ENCODE data around the gene CPAMD8. TPM values are rescaled to one million over a fixed set of nuclear protein-coding genes. Genes with fewer than 3 reads are reported as not detected.
A peak's percentile ranks its signal among the peaks of the same experiment; 100 is the strongest.

The CPAMD8 gene
- total and polyA plus RNA-seq, 2 donors (not counting 1 experiment from before 2014, with no cell fraction given): 0.14 to 1.7 TPM

DNA sequence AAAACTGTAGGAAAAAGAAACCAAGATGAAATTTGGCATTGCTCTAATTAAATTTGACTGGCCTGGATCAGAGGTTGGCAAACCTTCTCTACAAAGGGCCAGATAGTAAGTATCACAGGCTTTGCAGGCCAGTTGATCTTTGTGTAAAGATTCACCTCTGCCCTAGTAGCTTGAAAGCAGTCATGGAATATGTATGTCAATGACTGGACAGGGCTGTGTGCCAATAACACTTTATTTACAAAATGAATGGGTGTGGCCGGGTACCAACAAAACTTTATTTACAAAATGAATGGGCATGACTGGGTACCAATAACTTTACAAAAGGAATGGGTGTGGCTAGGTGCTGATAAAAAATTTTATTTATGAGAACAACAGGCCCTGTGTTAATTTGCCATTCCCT, 177.4 kb downstream of the CPAMD8 start:
- Histone ChIP-seq H4K20me1 (ENCODE audit: control insufficient read depth, extremely low read depth, insufficient read depth, low read length) (no peaks in the 10 kb centered on the region), H3K79me2 (ENCODE audit: control insufficient read depth, insufficient read depth, low read length) (no peaks in the 10 kb centered on the region), H3K27ac (ENCODE audit: insufficient read depth, low read length) (no peak overlapping the region), H3K27me3 (ENCODE audit: control insufficient read depth, insufficient read depth, low read length) (no peaks in the 10 kb centered on the region), H3K4me1 (ENCODE audit: control insufficient read depth, extremely low read depth, insufficient read depth, low read length) (peaks cover 8% of the 10 kb centered on the region), H3K36me3 (ENCODE audit: control insufficient read depth, insufficient read depth, low read length) (peaks cover 27% of the 10 kb centered on the region), H2AFZ (ENCODE audit: low read length) (no peak overlapping the region), H3K4me3 (replicated peaks in 1 of 4; ENCODE audit: control extremely low read depth in 1 of 4, insufficient read depth in 1 of 4, low read depth in 3 of 4, low read length in 4 of 4) (no peak overlapping the region), H3K9me3 (ENCODE audit: control insufficient read depth, insufficient read depth, low read depth, low read length) (no peaks in the 10 kb centered on the region), H3K9ac (ENCODE audit: insufficient read depth, low read length) (no peak overlapping the region), H3K4me2 (ENCODE audit: extremely low read depth, insufficient read depth, low read length) (no peak overlapping the region)
- DNase-seq (ENCODE audit: low read depth in 2 of 2): peak in 1 of 2 donors; percentile 80
- TF ChIP-seq, protein P1, sequence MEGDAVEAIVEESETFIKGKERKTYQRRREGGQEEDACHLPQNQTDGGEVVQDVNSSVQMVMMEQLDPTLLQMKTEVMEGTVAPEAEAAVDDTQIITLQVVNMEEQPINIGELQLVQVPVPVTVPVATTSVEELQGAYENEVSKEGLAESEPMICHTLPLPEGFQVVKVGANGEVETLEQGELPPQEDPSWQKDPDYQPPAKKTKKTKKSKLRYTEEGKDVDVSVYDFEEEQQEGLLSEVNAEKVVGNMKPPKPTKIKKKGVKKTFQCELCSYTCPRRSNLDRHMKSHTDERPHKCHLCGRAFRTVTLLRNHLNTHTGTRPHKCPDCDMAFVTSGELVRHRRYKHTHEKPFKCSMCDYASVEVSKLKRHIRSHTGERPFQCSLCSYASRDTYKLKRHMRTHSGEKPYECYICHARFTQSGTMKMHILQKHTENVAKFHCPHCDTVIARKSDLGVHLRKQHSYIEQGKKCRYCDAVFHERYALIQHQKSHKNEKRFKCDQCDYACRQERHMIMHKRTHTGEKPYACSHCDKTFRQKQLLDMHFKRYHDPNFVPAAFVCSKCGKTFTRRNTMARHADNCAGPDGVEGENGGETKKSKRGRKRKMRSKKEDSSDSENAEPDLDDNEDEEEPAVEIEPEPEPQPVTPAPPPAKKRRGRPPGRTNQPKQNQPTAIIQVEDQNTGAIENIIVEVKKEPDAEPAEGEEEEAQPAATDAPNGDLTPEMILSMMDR (conservative IDR thresholded peaks at IDR 0.05 in 1 of 2, IDR thresholded peaks at IDR 0.05 in 1 of 2; ENCODE audit: low read depth in 1 of 2, low read length in 2 of 2): no peak

GRCh38 chr19:16847430-16847829, 179.2 kb downstream of the CPAMD8 start:
- no peak overlapping the region for H3K4me2 ChIP-seq (ENCODE audit: extremely low read depth, insufficient read depth, low read length)
- H3K27ac ChIP-seq (ENCODE audit: insufficient read depth, low read length): no peak overlapping the region
- peaks cover 8% of the 10 kb centered on the region for H3K4me1 ChIP-seq (ENCODE audit: control insufficient read depth, extremely low read depth, insufficient read depth, low read length)
- no peaks in the 10 kb centered on the region for H4K20me1 ChIP-seq (ENCODE audit: control insufficient read depth, extremely low read depth, insufficient read depth, low read length)
- no peaks in the 10 kb centered on the region for H3K9me3 ChIP-seq (ENCODE audit: control insufficient read depth, insufficient read depth, low read depth, low read length)
- no peaks in the 10 kb centered on the region for H3K27me3 ChIP-seq (ENCODE audit: control insufficient read depth, insufficient read depth, low read length)
- no peak overlapping the region for H3K4me3 ChIP-seq (replicated peaks in 1 of 4; ENCODE audit: control extremely low read depth in 1 of 4, insufficient read depth in 1 of 4, low read depth in 3 of 4, low read length in 4 of 4)
- TF ChIP-seq EZH2 (IDR thresholded peaks at IDR 0.05; ENCODE audit: low read length, missing control alignments): no peak
- TF ChIP-seq, protein P1 (conservative IDR thresholded peaks at IDR 0.05 in 1 of 2, IDR thresholded peaks at IDR 0.05 in 1 of 2; ENCODE audit: low read depth in 1 of 2, low read length in 2 of 2): no peak
- H3K36me3 ChIP-seq (ENCODE audit: control insufficient read depth, insufficient read depth, low read length): peaks cover 33% of the 10 kb centered on the region
- no peaks in the 10 kb centered on the region for H3K79me2 ChIP-seq (ENCODE audit: control insufficient read depth, insufficient read depth, low read length)
- DNase-seq (ENCODE audit: low read depth in 2 of 2): no peak
- no peak overlapping the region for H2AFZ ChIP-seq (ENCODE audit: low read length)
- no peak overlapping the region for H3K9ac ChIP-seq (ENCODE audit: insufficient read depth, low read length)

DNA sequence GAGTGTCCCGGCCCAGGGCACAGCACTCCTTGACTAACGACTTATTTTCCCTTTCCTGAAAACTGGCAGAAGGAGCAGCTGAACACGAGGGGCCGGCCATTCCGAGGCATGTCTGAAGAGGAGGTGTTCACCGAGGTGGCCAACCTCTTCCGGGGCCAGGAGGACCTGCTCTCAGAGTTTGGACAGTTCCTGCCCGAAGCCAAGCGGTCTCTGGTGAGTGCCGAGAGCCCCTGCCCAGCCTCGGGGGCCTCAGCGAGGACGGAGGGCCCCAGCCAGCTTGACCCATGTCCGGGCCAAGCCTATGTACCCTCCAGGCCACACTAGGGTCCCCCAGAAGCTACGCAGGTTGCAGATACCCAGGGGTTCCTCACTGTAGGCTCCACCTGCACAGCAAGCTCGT, 179.7 kb downstream of the CPAMD8 start:
- Histone ChIP-seq H3K9me3 (ENCODE audit: control insufficient read depth, insufficient read depth, low read depth, low read length) (no peaks in the 10 kb centered on the region), H3K27me3 (ENCODE audit: control insufficient read depth, insufficient read depth, low read length) (no peaks in the 10 kb centered on the region), H4K20me1 (ENCODE audit: control insufficient read depth, extremely low read depth, insufficient read depth, low read length) (no peaks in the 10 kb centered on the region), H3K9ac (ENCODE audit: insufficient read depth, low read length) (no peak overlapping the region), H3K4me3 (replicated peaks in 1 of 4; ENCODE audit: control extremely low read depth in 1 of 4, insufficient read depth in 1 of 4, low read depth in 3 of 4, low read length in 4 of 4) (no peak overlapping the region), H3K79me2 (ENCODE audit: control insufficient read depth, insufficient read depth, low read length) (no peaks in the 10 kb centered on the region), H3K4me1 (ENCODE audit: control insufficient read depth, extremely low read depth, insufficient read depth, low read length) (peaks cover 8% of the 10 kb centered on the region), H3K36me3 (ENCODE audit: control insufficient read depth, insufficient read depth, low read length) (peaks cover 33% of the 10 kb centered on the region), H2AFZ (ENCODE audit: low read length) (no peak overlapping the region), H3K4me2 (ENCODE audit: extremely low read depth, insufficient read depth, low read length) (no peak overlapping the region), H3K27ac (ENCODE audit: insufficient read depth, low read length) (no peak overlapping the region)
- TF ChIP-seq, protein P1 (conservative IDR thresholded peaks at IDR 0.05 in 1 of 2, IDR thresholded peaks at IDR 0.05 in 1 of 2; ENCODE audit: low read depth in 1 of 2, low read length in 2 of 2): no peak
- no peak for TF ChIP-seq EZH2 (IDR thresholded peaks at IDR 0.05; ENCODE audit: low read length, missing control alignments)
- no peak for DNase-seq (ENCODE audit: low read depth in 2 of 2)

Other genes with a start within 250 kb of the CPAMD8 start
- gene SIN3B, start 197.4 kb downstream of the CPAMD8 start, total RNA-seq: 22.3 and 32.9 TPM in 2 replicates
- gene SIN3B, start 197.4 kb downstream of the CPAMD8 start, polyA plus RNA-seq: 14.9 and 18.9 TPM in 2 replicates
- under 0.01 TPM in 1 of 2 replicates, not detected in the other for gene F2RL3, start 137.8 kb downstream of the CPAMD8 start, total RNA-seq
- gene F2RL3, start 137.8 kb downstream of the CPAMD8 start, polyA plus RNA-seq: 0.01 and 0.05 TPM in 2 replicates
- gene HAUS8, start 48.6 kb upstream of the CPAMD8 start, total RNA-seq: 2.0 and 2.1 TPM in 2 replicates
- gene HAUS8, start 48.6 kb upstream of the CPAMD8 start, polyA plus RNA-seq: 6.7 and 13.8 TPM in 2 replicates
- gene MYO9B, start 49.0 kb upstream of the CPAMD8 start, total RNA-seq: 44.2 and 52.5 TPM in 2 replicates
- gene MYO9B, start 49.0 kb upstream of the CPAMD8 start, polyA plus RNA-seq: 32.5 and 39.5 TPM in 2 replicates
- gene USE1, start 188.5 kb upstream of the CPAMD8 start, total RNA-seq: 23.8 and 26.5 TPM in 2 replicates
- gene USE1, start 188.5 kb upstream of the CPAMD8 start, polyA plus RNA-seq: 25.8 and 27.1 TPM in 2 replicates
- 2.6 and 4.6 TPM in 2 replicates for gene OCEL1, start 199.4 kb upstream of the CPAMD8 start, total RNA-seq
- 4.5 and 8.8 TPM in 2 replicates for gene OCEL1, start 199.4 kb upstream of the CPAMD8 start, polyA plus RNA-seq
- gene NR2F6, start 219.1 kb upstream of the CPAMD8 start, total RNA-seq: 37.0 and 42.4 TPM in 2 replicates
- 9.6 and 10.4 TPM in 2 replicates for gene NR2F6, start 219.1 kb upstream of the CPAMD8 start, polyA plus RNA-seq
- gene USHBP1, start 237.9 kb upstream of the CPAMD8 start, total RNA-seq: under 0.01 TPM in 1 of 2 replicates, not detected in the other
- gene USHBP1, start 237.9 kb upstream of the CPAMD8 start, polyA plus RNA-seq: not detected in 2 replicates
- gene BABAM1, start 240.6 kb upstream of the CPAMD8 start, total RNA-seq: 74.3 and 79.4 TPM in 2 replicates
- gene BABAM1, start 240.6 kb upstream of the CPAMD8 start, polyA plus RNA-seq: 68.8 and 81.2 TPM in 2 replicates

Data from fibroblast of lung (primary cell).